Measurements from ENCODE around the gene TIMM17B.

DNA sequence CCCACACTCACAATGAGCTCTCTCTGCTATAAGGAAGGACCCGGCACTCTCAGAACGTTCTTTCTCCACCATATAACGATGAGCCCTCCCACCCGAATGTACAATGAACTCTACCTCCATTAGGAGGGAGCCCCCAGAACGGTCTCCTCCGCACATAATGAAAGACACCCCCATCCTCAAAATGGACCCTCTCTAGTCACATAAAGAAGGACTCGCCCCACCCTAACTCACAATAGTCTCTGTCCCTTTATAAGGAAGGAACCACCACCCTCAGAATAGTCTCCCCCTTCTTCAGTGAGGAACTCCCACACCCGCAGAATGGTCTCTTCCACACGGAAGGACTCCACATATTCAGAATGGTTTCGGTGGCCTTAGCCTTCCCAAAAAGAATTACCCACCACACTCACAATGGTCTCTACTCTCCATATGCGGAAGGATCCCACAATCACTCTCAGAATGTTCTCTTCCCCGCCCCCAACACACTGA lies 13.4 kb upstream of the TIMM17B start:
- TF ChIP-seq, protein P1, sequence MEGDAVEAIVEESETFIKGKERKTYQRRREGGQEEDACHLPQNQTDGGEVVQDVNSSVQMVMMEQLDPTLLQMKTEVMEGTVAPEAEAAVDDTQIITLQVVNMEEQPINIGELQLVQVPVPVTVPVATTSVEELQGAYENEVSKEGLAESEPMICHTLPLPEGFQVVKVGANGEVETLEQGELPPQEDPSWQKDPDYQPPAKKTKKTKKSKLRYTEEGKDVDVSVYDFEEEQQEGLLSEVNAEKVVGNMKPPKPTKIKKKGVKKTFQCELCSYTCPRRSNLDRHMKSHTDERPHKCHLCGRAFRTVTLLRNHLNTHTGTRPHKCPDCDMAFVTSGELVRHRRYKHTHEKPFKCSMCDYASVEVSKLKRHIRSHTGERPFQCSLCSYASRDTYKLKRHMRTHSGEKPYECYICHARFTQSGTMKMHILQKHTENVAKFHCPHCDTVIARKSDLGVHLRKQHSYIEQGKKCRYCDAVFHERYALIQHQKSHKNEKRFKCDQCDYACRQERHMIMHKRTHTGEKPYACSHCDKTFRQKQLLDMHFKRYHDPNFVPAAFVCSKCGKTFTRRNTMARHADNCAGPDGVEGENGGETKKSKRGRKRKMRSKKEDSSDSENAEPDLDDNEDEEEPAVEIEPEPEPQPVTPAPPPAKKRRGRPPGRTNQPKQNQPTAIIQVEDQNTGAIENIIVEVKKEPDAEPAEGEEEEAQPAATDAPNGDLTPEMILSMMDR (IDR thresholded peaks at IDR 0.05): no peak
- no peak for TF ChIP-seq POLR2A (IDR thresholded peaks at IDR 0.05)
